Eye (tissue), 1 donor: ENCODE results near the gene TESMIN.
A peak's percentile ranks its signal among the peaks of the same experiment; 100 is the strongest.

Experiments used
- DNase-seq: peaks from one replicate; pipeline ENCODE4 v3.0.0-alpha.2; 2015

Gene TESMIN

GRCh38 chr11:68759991-68760390 is 8.7 kb upstream of the TESMIN start:
- DNase-seq = no peak

- no peak for DNase-seq
Measured at GRCh38 chr11:68757711-68758110, 6.4 kb upstream of the TESMIN start.

DNA sequence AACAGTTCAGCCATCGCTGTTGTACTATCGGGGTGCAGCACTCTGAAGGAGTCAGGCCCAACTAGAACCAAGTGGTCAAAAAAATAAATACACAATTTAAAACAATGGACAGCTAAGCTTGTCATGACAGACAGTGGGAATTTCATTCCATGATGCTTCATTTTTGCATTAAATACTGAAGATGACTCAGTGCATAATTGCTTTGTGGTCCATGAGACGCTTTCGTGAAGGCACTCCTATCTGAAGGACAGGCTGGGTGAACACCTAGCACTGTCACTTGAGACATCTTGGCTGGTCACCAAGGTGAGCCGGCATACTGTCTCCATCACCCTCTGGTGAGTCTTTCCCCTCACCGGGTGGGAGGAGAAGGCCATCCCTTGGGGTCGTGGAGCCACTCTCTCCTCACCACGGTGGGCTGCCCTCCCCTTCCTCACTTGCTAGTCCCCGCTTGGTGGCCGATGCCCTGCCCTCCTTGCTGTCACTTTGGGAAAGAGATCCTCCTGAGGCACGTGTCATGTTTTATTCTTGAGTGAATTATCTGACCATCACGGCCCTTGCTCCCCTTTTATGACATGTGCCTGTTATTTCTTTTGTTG is 4.9 kb upstream of the TESMIN start:
- DNase-seq = peak; percentile 39

- no peak for DNase-seq
Measured at GRCh38 chr11:68753300-68753699, 2.0 kb upstream of the TESMIN start.

GRCh38 chr11:68751004-68751325 is 355 bp downstream of the TESMIN start:
- no peak for DNase-seq

DNA sequence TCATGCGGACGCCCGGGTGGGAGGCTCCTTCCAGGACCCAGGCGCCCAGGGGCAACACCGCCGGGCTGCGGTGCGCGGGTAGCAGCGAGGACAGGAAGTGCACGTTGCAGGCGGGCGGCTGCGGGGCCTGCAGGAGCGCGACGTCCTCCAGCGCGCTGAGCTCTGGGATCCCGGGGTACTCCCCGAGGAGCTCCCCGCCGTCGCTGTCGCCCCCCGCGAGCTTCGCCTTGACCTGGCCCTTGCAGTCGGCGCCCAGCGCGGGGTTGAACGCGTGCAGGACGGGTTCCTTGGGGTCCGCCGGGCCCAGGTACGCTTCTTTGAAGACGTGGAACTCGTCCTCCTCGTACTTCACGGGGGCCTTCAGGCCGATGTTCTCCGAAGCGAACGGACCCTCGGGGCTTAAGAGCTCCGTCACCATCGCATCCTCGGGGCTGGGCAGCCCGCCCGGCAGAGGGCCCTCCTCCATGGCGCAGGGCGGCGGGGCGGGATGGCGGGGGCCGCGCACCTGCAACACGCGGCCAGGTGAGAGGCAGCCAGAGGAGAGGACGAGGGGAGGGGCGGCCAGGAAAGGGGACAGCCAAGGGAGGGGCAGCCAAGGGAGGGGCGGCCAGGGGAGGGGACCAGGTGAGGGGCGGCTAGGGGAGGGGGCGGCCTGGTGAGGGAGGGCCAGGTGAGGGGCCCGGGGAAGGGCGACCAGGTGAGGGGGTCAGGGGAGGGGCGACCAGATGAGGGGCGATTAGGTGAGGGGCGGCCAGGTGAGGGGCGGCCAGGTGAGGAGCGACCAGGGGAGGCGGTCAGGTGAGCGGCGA is 921 bp downstream of the TESMIN start:
- peak; percentile 74 for DNase-seq

GRCh38 chr11:68749229-68750123 is 1.8 kb downstream of the TESMIN start:
- peak; percentile 74 for DNase-seq

- no peak for DNase-seq
Measured at GRCh38 chr11:68748061-68748460, 3.3 kb downstream of the TESMIN start.

DNA sequence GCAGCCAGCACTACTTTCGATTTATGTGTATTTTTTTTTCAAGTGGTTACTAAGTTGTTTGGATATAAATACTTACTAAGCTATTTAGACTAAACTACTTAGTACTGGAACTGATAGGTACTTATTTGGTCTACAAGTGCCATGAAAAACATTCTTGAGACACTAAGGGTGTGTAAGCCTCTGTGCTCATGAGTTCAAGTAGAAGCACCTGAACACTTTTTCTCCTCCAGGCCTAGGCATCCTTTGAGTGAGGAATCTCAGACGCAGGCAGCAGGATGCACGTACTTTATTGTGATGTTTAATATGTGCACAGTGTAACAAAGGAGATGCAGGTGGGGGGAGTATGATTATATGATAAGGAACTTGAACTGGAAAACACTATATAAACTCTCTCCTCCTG is 7.8 kb downstream of the TESMIN start:
- no peak for DNase-seq

- no peak for DNase-seq
Measured at GRCh38 chr11:68741463-68741862, 9.9 kb downstream of the TESMIN start.

DNA sequence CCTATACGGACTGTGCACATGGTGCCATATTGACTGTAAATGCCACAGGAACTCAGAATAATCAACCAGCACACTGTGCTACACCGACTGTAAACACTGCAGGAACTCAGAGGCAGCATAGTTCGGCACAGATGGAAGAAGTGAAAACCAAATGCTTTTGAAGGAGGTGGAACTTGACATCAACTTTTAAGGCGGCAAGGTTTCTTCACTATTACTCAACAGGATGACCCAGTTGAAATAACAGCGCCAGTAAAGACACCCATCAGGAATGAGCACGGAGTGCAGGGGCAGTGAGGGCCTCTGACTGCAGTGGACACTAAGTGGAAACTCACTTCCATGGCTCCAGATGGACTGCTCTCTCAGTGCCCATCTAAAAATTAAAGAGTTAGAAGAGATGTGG is 15.7 kb downstream of the TESMIN start:
- no peak for DNase-seq

GRCh38 chr11:68735125-68735524 is 16.2 kb downstream of the TESMIN start:
- DNase-seq = no peak

GRCh38 chr11:68734111-68734510 is 17.2 kb downstream of the TESMIN start:
- no peak for DNase-seq

DNA sequence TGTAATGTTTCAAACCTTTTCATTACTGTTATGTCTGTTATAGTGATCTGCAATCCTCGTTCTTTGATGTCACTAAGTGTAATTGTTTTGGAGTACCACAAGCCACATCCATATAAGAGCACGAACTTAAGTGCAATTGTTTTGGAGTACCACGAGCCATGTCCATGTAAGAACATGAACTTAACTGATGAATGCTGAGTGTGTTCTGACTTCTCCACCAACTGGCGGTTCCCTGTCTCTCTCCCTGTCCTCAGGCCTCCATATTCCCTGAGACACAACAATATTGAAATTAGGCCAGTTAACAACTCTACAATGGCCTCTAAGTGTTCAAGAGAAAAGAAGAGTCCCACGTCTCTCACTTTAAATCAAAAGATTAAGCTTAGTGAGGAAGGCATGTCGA is 23.5 kb downstream of the TESMIN start:
- DNase-seq = no peak

GRCh38 chr11:68724293-68724692 is 27.0 kb downstream of the TESMIN start:
- DNase-seq = no peak

GRCh38 chr11:68722143-68722542 is 29.2 kb downstream of the TESMIN start:
- no peak for DNase-seq

DNA sequence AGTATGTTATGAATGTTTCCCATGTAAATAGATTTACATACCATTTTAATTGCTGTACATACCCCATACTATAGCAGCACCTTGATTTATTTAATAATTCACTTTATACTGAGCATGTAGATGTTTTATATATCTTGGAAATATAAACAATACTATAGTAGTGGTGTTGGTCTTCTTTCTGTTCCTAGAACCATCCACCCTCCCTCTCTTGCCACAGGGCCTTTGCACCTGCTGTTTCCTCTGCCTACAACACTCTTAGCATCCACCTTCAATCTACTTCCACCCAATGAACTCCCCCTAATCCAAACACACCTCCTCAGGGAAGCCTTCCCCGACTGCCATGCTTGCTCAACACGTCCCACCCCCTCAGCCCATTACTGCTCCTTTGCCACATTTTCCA is 30.2 kb downstream of the TESMIN start:
- DNase-seq = no peak

DNA sequence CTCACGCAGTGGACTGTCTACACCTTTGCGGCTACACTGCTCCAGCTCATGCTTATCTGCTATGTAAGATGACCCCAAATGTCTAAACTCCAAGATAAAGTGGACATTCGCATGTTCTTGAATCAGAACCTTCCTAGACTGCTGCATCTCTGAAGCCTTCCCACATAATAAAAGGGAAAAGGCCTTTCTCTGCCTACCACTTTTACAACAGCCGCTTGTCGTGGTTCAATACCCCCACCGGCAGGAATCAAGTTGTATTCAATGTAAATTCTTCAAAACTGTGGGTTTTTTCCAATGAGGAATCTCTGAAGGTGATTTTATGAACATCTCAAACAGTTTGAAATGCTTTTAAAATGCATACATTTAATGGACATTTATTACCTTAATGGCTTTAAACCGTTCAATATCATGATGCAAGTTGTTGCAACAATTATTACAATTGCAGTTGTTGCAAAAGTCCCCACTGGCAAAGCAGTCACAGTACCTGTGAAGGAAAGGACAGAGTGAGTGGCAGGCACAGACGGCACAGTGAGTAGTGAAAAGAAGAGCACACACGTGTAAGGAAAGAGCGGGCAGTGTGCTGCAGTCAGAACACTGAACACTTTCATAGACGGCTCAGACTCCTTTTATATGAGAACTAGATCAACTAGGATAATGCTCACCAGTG is 35.7 kb downstream of the TESMIN start:
- DNase-seq = no peak

DNA sequence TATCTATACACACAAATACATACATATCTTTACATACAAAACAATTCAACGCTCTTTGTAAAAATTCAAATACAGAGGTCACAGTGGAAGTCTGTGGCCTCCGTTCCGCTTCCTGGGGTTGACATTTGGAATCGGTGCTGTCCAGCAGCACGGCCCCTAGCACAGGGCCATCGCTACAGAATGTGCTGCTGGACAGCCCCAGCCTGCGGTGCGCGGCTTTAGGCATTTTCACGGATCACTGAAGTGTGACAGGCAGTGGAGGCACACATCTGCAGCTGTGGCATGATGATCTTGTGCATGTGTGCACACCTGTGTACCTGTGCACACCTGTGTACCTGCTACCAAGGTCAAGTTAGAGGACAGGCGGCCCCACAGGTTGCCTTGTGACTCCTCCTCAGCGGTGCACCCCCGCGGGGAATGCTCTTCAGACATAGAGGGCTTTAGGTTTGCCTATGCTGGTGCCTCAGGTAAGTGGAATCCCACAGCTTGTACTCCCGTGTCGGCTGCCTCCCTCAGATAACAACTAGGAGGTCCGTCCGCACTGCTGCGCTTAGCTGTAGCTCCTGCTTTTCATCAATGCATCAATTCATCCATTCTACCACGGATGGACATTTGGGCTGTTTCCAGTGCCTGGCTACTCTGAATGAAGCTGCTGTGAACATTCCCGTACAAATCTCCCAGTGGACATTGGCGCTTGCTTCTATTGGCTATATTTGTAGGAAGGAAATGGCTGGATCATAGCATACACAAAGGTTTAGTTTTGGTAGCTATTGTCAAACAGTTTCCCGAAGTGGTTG is 37.1 kb downstream of the TESMIN start:
- DNase-seq = no peak

DNA sequence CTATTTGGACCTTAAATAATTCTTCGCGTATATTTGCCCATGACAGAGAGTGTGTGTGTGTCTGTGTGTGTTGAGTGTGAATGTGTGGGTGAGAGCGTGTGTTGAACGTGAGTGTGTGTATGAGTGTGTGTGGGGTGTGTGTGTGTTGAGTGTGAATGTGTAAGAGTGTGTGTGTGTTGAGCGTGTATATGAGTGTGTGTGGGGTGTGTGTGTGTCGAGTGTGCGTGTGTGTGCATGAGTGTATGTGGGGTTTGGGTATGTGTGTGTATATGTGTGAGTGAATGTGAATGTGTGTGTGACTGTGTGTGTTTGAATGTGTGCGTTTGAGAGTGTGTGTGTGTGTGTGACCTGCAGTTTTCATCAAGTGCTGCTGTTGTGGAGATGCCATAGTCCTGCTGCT is 40.2 kb downstream of the TESMIN start:
- no peak for DNase-seq

DNA sequence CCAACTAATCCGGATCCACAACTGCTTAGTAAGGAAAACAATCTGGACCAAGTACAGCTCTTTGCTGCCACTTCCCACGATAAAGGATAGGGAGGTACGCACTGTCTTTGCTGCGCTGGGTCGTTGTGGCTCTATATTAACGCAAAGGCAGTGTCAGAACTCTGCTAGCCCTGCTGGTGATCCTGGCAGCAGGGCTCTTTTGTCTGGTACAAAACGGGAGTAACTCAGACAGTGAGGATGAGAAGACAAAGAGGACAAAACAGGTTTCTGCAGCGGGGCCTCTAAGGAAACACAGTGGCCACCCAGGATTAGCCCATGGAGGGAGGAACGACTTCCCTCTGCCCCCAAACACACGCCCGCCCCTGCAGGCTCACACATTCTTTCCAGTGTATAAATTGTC is 40.9 kb downstream of the TESMIN start:
- DNase-seq = peak; percentile 46

DNA sequence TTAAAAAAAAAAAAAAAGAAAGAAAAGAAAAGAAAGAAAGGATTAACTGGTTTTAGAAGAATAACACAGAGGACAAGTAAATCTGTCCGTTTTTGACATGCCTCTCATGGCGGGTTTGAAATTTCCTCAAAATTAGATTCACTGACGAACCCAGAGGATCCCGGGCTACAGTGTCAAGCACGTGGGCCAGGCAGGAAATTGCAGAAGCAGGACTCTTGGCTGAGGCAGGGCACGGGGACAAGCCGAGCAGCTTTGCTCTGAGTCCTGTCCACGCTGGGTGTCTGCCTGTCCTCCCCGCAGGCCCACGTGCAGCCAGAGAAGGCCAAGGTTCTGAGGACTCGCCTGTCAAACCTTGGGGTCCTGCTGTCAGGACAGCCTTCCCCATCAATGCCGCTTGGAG is 42.3 kb downstream of the TESMIN start:
- no peak for DNase-seq
